Neutrophil (primary cell): Measurements from ENCODE around the gene GALNT7.

ENCODE experiments used
- H3K27ac ChIP-seq: fragments of 200-600 bp; sonication (generic); 2 replicates; pipeline ENCODE4 v1.5.1; 2016; ENCODE audit warnings: mild to moderate bottlenecking, moderate library complexity
- H3K27me3 ChIP-seq: fragments of 200-600 bp; sonication (generic); 2 replicates; pipeline ENCODE4 v1.6.0; 2016; ENCODE audit warnings: mild to moderate bottlenecking
- H3K36me3 ChIP-seq: fragments of 200-600 bp; sonication (generic); 2 replicates; pipeline ENCODE4 v1.5.1; 2017
- H3K4me1 ChIP-seq, 2 experiments: fragments of 200-600 bp in 1 of 2; sonication (generic) in 1 of 2; 1 replicate in 1 of 2; 2 replicates in 1 of 2; pipeline versions ENCODE4 v1.5.1 to v1.6.1; 2013 to 2016; ENCODE audit warnings: low read depth in 1 of 2, low read length in 1 of 2, mild to moderate bottlenecking in 1 of 2, moderate library complexity in 1 of 2; ENCODE audit not compliant: control insufficient read depth in 1 of 2, insufficient read depth in 1 of 2
- H3K4me3 ChIP-seq, 2 experiments: fragments of 200-600 bp in 1 of 2; sonication (generic) in 1 of 2; 1 replicate in 1 of 2; 2 replicates in 1 of 2; pipeline ENCODE4 v1.5.1; 2013 to 2016; ENCODE audit warnings: low read depth in 1 of 2, low read length in 1 of 2, mild to moderate bottlenecking in 1 of 2, moderate library complexity in 1 of 2
- H3K9me3 ChIP-seq: fragments of 200-600 bp; sonication (generic); 2 replicates; pipeline ENCODE4 v1.5.1; 2016
- TF ChIP-seq, protein P1 (sequence below): fragments of 200-600 bp; sonication (generic); IDR thresholded peaks from 2 replicates; pipeline ENCODE4 v1.5.1; 2016; ENCODE audit warnings: antibody characterized with exemption

Gene GALNT7

DNA sequence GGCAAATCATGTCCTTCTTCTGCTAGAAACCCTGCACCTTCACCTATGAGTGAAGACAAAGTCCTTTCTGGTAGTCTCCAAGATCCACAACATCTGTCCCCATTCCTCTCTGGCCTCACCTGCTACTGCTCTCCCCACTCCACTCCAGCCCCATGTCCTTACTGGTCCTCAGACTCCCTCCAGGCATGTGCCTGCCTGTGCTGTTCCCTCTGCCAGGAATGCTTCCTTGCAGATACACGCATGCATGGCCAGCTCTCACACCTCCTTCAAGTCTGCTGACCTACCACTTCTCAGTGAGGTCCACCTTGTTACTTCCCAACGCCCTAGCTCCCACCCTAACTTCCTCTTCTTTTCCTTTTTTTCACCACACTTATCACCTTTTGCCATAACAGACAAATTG lies 147.4 kb downstream of the GALNT7 start:
- H3K4me3 ChIP-seq, result no peak overlapping the region
- peaks cover 10 to 12% of the 10 kb centered on the region in 2 experiments for H3K4me1 ChIP-seq
- TF ChIP-seq, protein P1, sequence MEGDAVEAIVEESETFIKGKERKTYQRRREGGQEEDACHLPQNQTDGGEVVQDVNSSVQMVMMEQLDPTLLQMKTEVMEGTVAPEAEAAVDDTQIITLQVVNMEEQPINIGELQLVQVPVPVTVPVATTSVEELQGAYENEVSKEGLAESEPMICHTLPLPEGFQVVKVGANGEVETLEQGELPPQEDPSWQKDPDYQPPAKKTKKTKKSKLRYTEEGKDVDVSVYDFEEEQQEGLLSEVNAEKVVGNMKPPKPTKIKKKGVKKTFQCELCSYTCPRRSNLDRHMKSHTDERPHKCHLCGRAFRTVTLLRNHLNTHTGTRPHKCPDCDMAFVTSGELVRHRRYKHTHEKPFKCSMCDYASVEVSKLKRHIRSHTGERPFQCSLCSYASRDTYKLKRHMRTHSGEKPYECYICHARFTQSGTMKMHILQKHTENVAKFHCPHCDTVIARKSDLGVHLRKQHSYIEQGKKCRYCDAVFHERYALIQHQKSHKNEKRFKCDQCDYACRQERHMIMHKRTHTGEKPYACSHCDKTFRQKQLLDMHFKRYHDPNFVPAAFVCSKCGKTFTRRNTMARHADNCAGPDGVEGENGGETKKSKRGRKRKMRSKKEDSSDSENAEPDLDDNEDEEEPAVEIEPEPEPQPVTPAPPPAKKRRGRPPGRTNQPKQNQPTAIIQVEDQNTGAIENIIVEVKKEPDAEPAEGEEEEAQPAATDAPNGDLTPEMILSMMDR, result no peak
- H3K27me3 ChIP-seq, result no peaks in the 10 kb centered on the region
- H3K9me3 ChIP-seq, result no peaks in the 10 kb centered on the region
- H3K27ac ChIP-seq, result no peak overlapping the region
- H3K36me3 ChIP-seq, result peaks cover 76% of the 10 kb centered on the region

DNA sequence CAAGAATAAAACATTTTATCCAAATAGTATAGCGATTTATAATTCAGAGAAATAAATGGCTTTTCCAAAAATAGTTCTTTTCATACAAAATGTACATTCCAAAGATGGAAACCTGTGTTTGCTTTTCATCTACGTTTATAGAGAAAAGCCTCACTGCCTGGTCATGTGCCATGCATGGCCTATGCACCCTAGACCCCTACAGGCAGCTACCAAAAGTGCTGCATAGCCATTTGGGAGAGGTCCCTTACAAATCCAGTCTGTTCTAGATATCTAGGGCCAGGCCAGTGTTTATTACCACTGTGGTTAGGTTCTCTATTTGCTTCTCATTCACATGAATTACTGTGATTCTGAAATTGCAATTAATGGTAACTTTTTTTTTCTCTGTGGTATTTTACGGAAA lies 148.4 kb downstream of the GALNT7 start:
- H3K36me3 ChIP-seq, result peaks cover 76% of the 10 kb centered on the region
- H3K4me1 ChIP-seq, result peaks cover 13% of the 10 kb centered on the region in 2 experiments
- no peaks in the 10 kb centered on the region for H3K9me3 ChIP-seq
- no peak overlapping the region for H3K4me3 ChIP-seq
- no peaks in the 10 kb centered on the region for H3K27me3 ChIP-seq
- no peak overlapping the region for H3K27ac ChIP-seq
- TF ChIP-seq, protein P1, result no peak

DNA sequence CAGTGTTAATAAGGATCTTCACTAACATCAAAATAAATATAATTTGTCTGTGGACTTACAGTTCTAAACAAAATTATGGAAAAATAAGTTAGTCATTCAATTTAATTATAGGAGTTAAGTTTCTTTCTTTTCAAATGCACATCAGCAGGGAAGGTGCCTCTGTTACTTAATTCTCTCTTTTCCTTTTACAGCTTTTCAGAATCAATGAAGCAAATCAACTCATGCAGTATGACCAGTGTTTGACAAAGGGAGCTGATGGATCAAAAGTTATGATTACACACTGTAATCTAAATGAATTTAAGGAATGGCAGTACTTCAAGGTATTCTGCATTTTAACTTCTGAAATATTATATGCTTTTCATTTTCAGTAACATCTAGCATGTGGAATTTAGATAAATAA lies 149.6 kb downstream of the GALNT7 start:
- Histone ChIP-seq H3K4me1 (peaks cover 18 to 20% of the 10 kb centered on the region in 2 experiments), H3K27me3 (no peaks in the 10 kb centered on the region), H3K36me3 (peaks cover 76% of the 10 kb centered on the region), H3K9me3 (no peaks in the 10 kb centered on the region), H3K4me3 (no peak overlapping the region), H3K27ac (no peak overlapping the region)
- TF ChIP-seq, protein P1, result no peak

DNA sequence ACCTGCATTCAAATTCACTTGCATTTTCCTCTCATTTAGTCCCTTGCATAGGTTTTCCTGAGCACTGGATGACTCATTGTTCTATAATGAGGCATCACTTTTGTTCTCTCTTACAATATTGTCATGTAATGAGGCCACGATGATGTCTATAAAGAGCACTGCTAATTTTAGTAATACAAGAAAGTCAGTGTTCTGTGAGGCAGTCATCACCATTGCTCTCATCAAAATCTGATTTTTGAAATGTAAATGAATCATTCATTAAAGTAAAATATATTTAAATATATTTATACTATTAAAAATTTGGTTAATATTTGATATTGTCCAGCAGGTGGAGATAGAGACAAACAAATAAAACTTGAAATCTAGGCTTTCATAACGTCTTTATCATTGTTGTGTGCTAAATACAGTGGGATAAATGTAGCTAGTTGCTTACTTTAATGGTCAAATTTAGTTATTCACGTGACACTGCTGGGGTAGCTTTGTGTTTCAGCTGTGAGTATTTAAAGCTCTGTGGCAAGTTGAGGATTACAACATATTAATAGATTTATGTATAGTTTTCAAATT lies 150.1 kb downstream of the GALNT7 start:
- TF ChIP-seq, protein P1, result peak; percentile 10
- Histone ChIP-seq H3K4me3 (no peak overlapping the region), H3K27me3 (no peaks in the 10 kb centered on the region), H3K4me1 (peaks cover 16 to 20% of the 10 kb centered on the region in 2 experiments), H3K9me3 (no peaks in the 10 kb centered on the region), H3K36me3 (peaks cover 79% of the 10 kb centered on the region), H3K27ac (no peak overlapping the region)

DNA sequence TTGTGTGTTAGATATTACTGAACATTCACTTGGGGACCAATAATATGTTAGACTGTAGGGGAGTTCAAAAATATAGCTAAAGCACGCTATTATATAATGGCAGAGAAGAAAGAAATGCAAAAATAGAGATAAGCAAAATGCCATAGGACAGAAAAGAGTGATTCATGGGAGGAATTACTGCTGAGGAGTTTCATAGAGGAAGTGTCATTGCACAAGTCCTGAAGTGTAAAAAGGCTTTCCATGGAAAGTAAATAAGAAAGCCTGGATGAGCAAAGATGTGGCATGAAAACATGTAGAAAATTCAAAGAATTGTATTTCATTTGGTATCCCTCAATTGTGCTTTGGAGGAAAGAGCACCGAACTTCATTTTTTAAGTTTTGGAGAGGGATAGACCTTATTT lies 151.1 kb downstream of the GALNT7 start:
- TF ChIP-seq, protein P1, result no peak
- no peak overlapping the region for H3K4me3 ChIP-seq
- H3K27ac ChIP-seq, result peak overlapping the region; percentile 47
- no peaks in the 10 kb centered on the region for H3K27me3 ChIP-seq
- no peaks in the 10 kb centered on the region for H3K9me3 ChIP-seq
- H3K4me1 ChIP-seq, result peaks cover 20 to 21% of the 10 kb centered on the region in 2 experiments
- peaks cover 78% of the 10 kb centered on the region for H3K36me3 ChIP-seq
